BLaER1 (cell line): ENCODE measurements around the gene ALAS1.

ENCODE experiments used
- H3K27ac ChIP-seq: shearing (Covaris generic); formaldehyde crosslinking; 2 replicates; pipeline ENCODE4 v1.8.1; 2022
- H3K27me3 ChIP-seq: shearing (Covaris generic); formaldehyde crosslinking; 2 replicates; pipeline ENCODE4 v1.8.1; 2022
- H3K36me3 ChIP-seq: shearing (Covaris generic); formaldehyde crosslinking; 2 replicates; pipeline ENCODE4 v1.8.1; 2022
- H3K4me1 ChIP-seq: shearing (Covaris generic); formaldehyde crosslinking; 2 replicates; pipeline ENCODE4 v1.8.1; 2022
- H3K4me2 ChIP-seq: shearing (Covaris generic); formaldehyde crosslinking; 2 replicates; pipeline ENCODE4 v1.8.1; 2022
- H3K4me3 ChIP-seq: shearing (Covaris generic); formaldehyde crosslinking; 2 replicates; pipeline ENCODE4 v1.8.1; 2022
- H3K9ac ChIP-seq: shearing (Covaris generic); formaldehyde crosslinking; 2 replicates; pipeline ENCODE4 v1.8.1; 2022
- H3K9me3 ChIP-seq: shearing (Covaris generic); formaldehyde crosslinking; 2 replicates; pipeline ENCODE4 v1.8.1; 2022
- H4K20me1 ChIP-seq: shearing (Covaris generic); formaldehyde crosslinking; 2 replicates; pipeline ENCODE4 v1.8.1; 2022
- Cebpa-rat ChIP-seq: shearing (Covaris generic); IDR thresholded peaks from 2 replicates; pipeline ENCODE4 v1.8.1; 2022

The ALAS1 gene

GRCh38 chr3:52196977-52197376, 983 bp upstream of the ALAS1 start:
- Histone ChIP-seq H4K20me1 (peaks cover 12% of the 10 kb centered on the region; the same call in 1 of the 2 replicates), H3K9ac (peak overlapping the region; percentile 93; the same call in 1 of the 2 replicates), H3K4me3 (no peak overlapping the region), H3K9me3 (no peaks in the 10 kb centered on the region), H3K36me3 (peaks cover 26% of the 10 kb centered on the region), H3K27me3 (no peaks in the 10 kb centered on the region), H3K4me1 (peaks cover 27% of the 10 kb centered on the region), H3K4me2 (peak overlapping the region; percentile 96), H3K27ac (peak overlapping the region; percentile 87)
- no peak for TF ChIP-seq Cebpa-rat

DNA sequence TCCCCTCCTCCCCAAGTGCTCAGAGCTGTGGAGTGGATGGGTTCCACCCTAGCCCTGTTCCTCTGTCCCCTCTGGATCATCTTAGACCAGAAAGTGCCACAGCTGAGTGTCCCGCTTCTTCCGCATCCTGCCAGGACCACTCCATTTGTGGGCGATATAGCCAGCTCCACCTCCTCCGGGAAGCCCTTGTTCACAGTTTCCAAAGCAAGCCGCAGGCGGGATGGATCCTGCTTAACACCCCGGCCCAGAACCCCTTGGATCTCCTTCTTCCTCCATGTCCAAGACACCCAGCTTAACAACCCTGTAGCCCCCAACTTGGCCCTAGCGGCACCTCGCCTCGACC, 490 bp upstream of the ALAS1 start:
- Histone ChIP-seq H3K4me1 (peaks cover 32% of the 10 kb centered on the region), H3K27me3 (no peaks in the 10 kb centered on the region), H3K27ac (peak overlapping the region; percentile 87), H3K9me3 (no peaks in the 10 kb centered on the region), H4K20me1 (peaks cover 12% of the 10 kb centered on the region; the same call in 1 of the 2 replicates), H3K36me3 (peaks cover 31% of the 10 kb centered on the region), H3K4me2 (peak overlapping the region; percentile 96), H3K4me3 (peak overlapping the region; percentile 98), H3K9ac (peak overlapping the region; percentile 93)
- no peak for TF ChIP-seq Cebpa-rat

GRCh38 chr3:52198643-52199608, 966 bp downstream of the ALAS1 start:
- no peaks in the 10 kb centered on the region for H3K27me3 ChIP-seq
- H3K4me1 ChIP-seq, result peaks cover 39% of the 10 kb centered on the region
- H3K36me3 ChIP-seq, result peaks cover 45% of the 10 kb centered on the region
- H3K27ac ChIP-seq, result peak overlapping the region; percentile 87
- peaks cover 12% of the 10 kb centered on the region; the same call in 1 of the 2 replicates for H4K20me1 ChIP-seq
- peak overlapping the region; percentile 96 for H3K4me2 ChIP-seq
- peak overlapping the region; percentile 98 for H3K4me3 ChIP-seq
- no peak for TF ChIP-seq Cebpa-rat
- no peaks in the 10 kb centered on the region for H3K9me3 ChIP-seq
- peak overlapping the region; percentile 93 for H3K9ac ChIP-seq

- no peak for TF ChIP-seq Cebpa-rat
- peaks cover 39% of the 10 kb centered on the region for H3K4me1 ChIP-seq
- no peaks in the 10 kb centered on the region for H3K9me3 ChIP-seq
- H4K20me1 ChIP-seq, result peaks cover 12% of the 10 kb centered on the region; the same call in 1 of the 2 replicates
- no peaks in the 10 kb centered on the region for H3K27me3 ChIP-seq
- H3K36me3 ChIP-seq, result peaks cover 67% of the 10 kb centered on the region
- no peak overlapping the region for H3K4me2 ChIP-seq
- no peak overlapping the region for H3K4me3 ChIP-seq
- H3K9ac ChIP-seq, result no peak overlapping the region
- H3K27ac ChIP-seq, result no peak overlapping the region
These were observed 3.2 kb downstream of the ALAS1 start for GRCh38 chr3:52200981-52201679.

GRCh38 chr3:52202384-52203077, 4.6 kb downstream of the ALAS1 start:
- no peak overlapping the region for H3K27ac ChIP-seq
- peaks cover 81% of the 10 kb centered on the region for H3K36me3 ChIP-seq

DNA sequence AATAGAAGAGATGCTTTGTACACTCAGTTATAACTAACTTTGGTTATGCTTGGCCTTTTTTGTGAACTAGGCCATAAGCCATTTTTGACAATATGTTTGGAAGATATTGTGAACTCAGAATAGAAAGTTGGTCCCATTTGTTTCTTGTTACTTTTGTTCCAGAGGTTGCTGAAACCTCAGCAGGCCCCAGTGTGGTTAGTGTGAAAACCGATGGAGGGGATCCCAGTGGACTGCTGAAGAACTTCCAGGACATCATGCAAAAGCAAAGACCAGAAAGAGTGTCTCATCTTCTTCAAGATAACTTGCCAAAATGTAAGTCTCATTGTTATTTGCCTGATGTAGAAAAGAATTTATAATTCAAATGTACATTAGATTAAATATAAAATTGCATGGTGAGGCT, 5.7 kb downstream of the ALAS1 start:
- TF ChIP-seq Cebpa-rat, result no peak
- H3K9me3 ChIP-seq, result no peaks in the 10 kb centered on the region
- no peak overlapping the region for H3K27ac ChIP-seq
- no peaks in the 10 kb centered on the region for H3K27me3 ChIP-seq
- H3K4me1 ChIP-seq, result peaks cover 26% of the 10 kb centered on the region
- H3K9ac ChIP-seq, result no peak overlapping the region
- no peak overlapping the region for H3K4me2 ChIP-seq
- no peak overlapping the region for H3K4me3 ChIP-seq
- H3K36me3 ChIP-seq, result peaks cover 93% of the 10 kb centered on the region
- H4K20me1 ChIP-seq, result peaks cover 7% of the 10 kb centered on the region; the same call in 1 of the 2 replicates

More at GRCh38 chr3:52202384-52203077, 4.6 kb downstream of the ALAS1 start:
- Histone ChIP-seq H3K4me3 (no peak overlapping the region), H3K9ac (no peak overlapping the region), H3K4me2 (no peak overlapping the region; the same call in 1 of the 2 replicates), H3K9me3 (no peaks in the 10 kb centered on the region), H3K27me3 (no peaks in the 10 kb centered on the region), H4K20me1 (peaks cover 12% of the 10 kb centered on the region; the same call in 1 of the 2 replicates), H3K4me1 (peaks cover 31% of the 10 kb centered on the region)
- TF ChIP-seq Cebpa-rat, result no peak

- H4K20me1 ChIP-seq, result no peaks in the 10 kb centered on the region
- H3K4me2 ChIP-seq, result no peak overlapping the region
- TF ChIP-seq Cebpa-rat, result no peak
- H3K9me3 ChIP-seq, result no peaks in the 10 kb centered on the region
- H3K9ac ChIP-seq, result no peak overlapping the region
- no peaks in the 10 kb centered on the region for H3K27me3 ChIP-seq
- peaks cover 18% of the 10 kb centered on the region for H3K4me1 ChIP-seq
- H3K36me3 ChIP-seq, result peaks cover 98% of the 10 kb centered on the region
- no peak overlapping the region for H3K4me3 ChIP-seq
- no peak overlapping the region for H3K27ac ChIP-seq
These were observed 6.5 kb downstream of the ALAS1 start for GRCh38 chr3:52204337-52205073.

GRCh38 chr3:52205727-52206372, 7.9 kb downstream of the ALAS1 start:
- peaks cover 100% of the 10 kb centered on the region for H3K36me3 ChIP-seq
- H3K27ac ChIP-seq, result no peak overlapping the region
- no peaks in the 10 kb centered on the region for H3K9me3 ChIP-seq
- no peaks in the 10 kb centered on the region for H3K27me3 ChIP-seq
- no peak for TF ChIP-seq Cebpa-rat
- no peak overlapping the region for H3K9ac ChIP-seq
- no peak overlapping the region for H3K4me2 ChIP-seq
- 0 out of 2 replicates have a peak, but pooled peaks cover 13% of the 10 kb centered on the region for H3K4me1 ChIP-seq
- H4K20me1 ChIP-seq, result no peaks in the 10 kb centered on the region
- H3K4me3 ChIP-seq, result no peak overlapping the region
